SK-N-SH (cell line): Measurements from ENCODE around the gene ZNF837. TPM values are rescaled to one million over a fixed set of nuclear protein-coding genes. Genes with fewer than 3 reads are reported as not detected.

Experiments
- CTCF ChIA-PET: fragments of 300-600, 350-600 bp; formaldehyde crosslinking; extraction: SDS; loops from one replicate; lab custom pipeline; 2021; lab: Yijun Ruan, JAX
- POLR2A ChIA-PET: fragments of 350-600 bp; sonication (Branson Sonifier 250); formaldehyde crosslinking; extraction: SDS; loops from one replicate; lab custom pipeline; 2020; ENCODE audit warnings: antibody characterized with exemption, inconsistent platforms; lab: Yijun Ruan, JAX
- DNase-seq: peaks from one replicate; pipeline ENCODE4 v3.0.0; 2012
- H2AFZ ChIP-seq: fragments of 200-600 bp; sonication (generic); 2 replicates; pipeline ENCODE4 v1.8.1; 2016; ENCODE audit warnings: antibody characterized with exemption, mild to moderate bottlenecking, low read depth
- H3F3A ChIP-seq: fragments of 200-600 bp; sonication (generic); replicated peaks from 2 replicates; pipeline ENCODE3; 2016; ENCODE audit warnings: antibody characterized with exemption, mild to moderate bottlenecking; ENCODE audit not compliant: insufficient read depth
- H3K27ac ChIP-seq, 2 experiments: fragments of 200-500 bp in 1 of 2; fragments of 200-600 bp in 1 of 2; sonication (Bioruptor generic) in 1 of 2; sonication (generic), shearing (Covaris generic) in 1 of 2; 2 replicates each; pipeline versions ENCODE4 v1.5.1 to v1.6.1; 2014 to 2016; ENCODE audit warnings: low read depth in 2 of 2, inconsistent platforms in 1 of 2, low read length in 1 of 2, mild to moderate bottlenecking in 1 of 2, mixed read lengths in 1 of 2
- H3K27me3 ChIP-seq: fragments of 200-600 bp; sonication (generic), shearing (Covaris generic); 2 replicates; pipeline ENCODE4 v1.6.1; 2016; ENCODE audit warnings: mixed run types; ENCODE audit not compliant: insufficient read depth
- H3K36me3 ChIP-seq, 2 experiments: fragments of 200-500 bp in 1 of 2; fragments of 200-600 bp in 1 of 2; sonication (Bioruptor generic) in 1 of 2; sonication (generic) in 1 of 2; replicated peaks in 1 of 2; 2 replicates each; pipeline versions ENCODE3 to v1.5.1; 2014 to 2016; ENCODE audit warnings: low read length in 1 of 2, mild to moderate bottlenecking in 1 of 2; ENCODE audit not compliant: insufficient read depth in 2 of 2, control insufficient read depth in 1 of 2
- H3K4me1 ChIP-seq, 2 experiments: fragments of 200-500 bp in 1 of 2; fragments of 200-600 bp in 1 of 2; sonication (Bioruptor generic) in 1 of 2; sonication (generic), shearing (Covaris generic) in 1 of 2; 2 replicates each; pipeline versions ENCODE4 v1.5.1 to v1.6.1; 2014 to 2016; ENCODE audit warnings: low read depth in 1 of 2, low read length in 1 of 2, mixed run types in 1 of 2; ENCODE audit not compliant: insufficient read depth in 2 of 2, control insufficient read depth in 1 of 2
- H3K4me2 ChIP-seq: fragments of 200-600 bp; sonication (generic), shearing (Covaris generic); 2 replicates; pipeline ENCODE4 v1.6.1; 2017; ENCODE audit warnings: mixed run types
- H3K4me3 ChIP-seq, 2 experiments: fragments of 200-500 bp in 1 of 2; fragments of 200-600 bp in 1 of 2; sonication (Bioruptor generic) in 1 of 2; sonication (generic), shearing (Covaris generic) in 1 of 2; 2 replicates each; pipeline versions ENCODE4 v1.5.1 to v1.8.1; 2014 to 2016; ENCODE audit warnings: low read depth in 2 of 2, inconsistent platforms in 1 of 2, low read length in 1 of 2, mild to moderate bottlenecking in 1 of 2, mixed read lengths in 1 of 2, moderate library complexity in 1 of 2
- H3K79me2 ChIP-seq: fragments of 200-600 bp; sonication (generic); 2 replicates; pipeline ENCODE4 v1.8.1; 2017; ENCODE audit warnings: mild to moderate bottlenecking; ENCODE audit not compliant: insufficient read depth
- H3K9ac ChIP-seq: fragments of 200-600 bp; sonication (generic); 2 replicates; pipeline ENCODE4 v1.6.1; 2017; ENCODE audit warnings: mixed run types
- H3K9me2 ChIP-seq: fragments of 200-600 bp; sonication (generic); 2 replicates; pipeline ENCODE4 v1.6.1; 2017; ENCODE audit warnings: mixed run types
- H3K9me3 ChIP-seq: fragments of 200-600 bp; sonication (generic); 2 replicates; pipeline ENCODE4 v1.6.1; 2017; ENCODE audit warnings: mixed run types, mild to moderate bottlenecking, moderate library complexity
- H4K20me1 ChIP-seq: fragments of 200-600 bp; sonication (generic); 2 replicates; pipeline ENCODE4 v1.6.1; 2017; ENCODE audit warnings: mild to moderate bottlenecking, mixed run types; ENCODE audit not compliant: insufficient read depth
- CHD2 ChIP-seq: fragments of 150-350 bp; IDR thresholded peaks from 2 replicates; pipeline ENCODE4 v1.6.1; 2018; ENCODE audit warnings: low read length; ENCODE audit not compliant: partially characterized antibody
- ELF1 ChIP-seq: IDR thresholded peaks from 2 replicates; pipeline ENCODE4 v1.4.0; 2012
- EP300 ChIP-seq, 2 experiments: IDR thresholded peaks; 2 replicates each; pipeline versions ENCODE4 v1.4.0 to v1.6.1; 2012; ENCODE audit warnings: borderline replicate concordance in 1 of 2, low read depth in 1 of 2, low read length in 1 of 2
- EZH2phosphoT487 ChIP-seq: fragments of 200-600 bp; sonication (generic); IDR thresholded peaks from 2 replicates; pipeline ENCODE4 v1.6.1; 2017; ENCODE audit warnings: low read depth, mixed run types, mild to moderate bottlenecking, antibody characterized with exemption, moderate library complexity, borderline replicate concordance
- FOXJ3 ChIP-seq: sonication (generic); formaldehyde crosslinking; IDR thresholded peaks from 2 replicates; pipeline ENCODE4 v1.5.1; 2020; ENCODE audit warnings: mild to moderate bottlenecking, missing genetic modification reagents
- RAD21 ChIP-seq: IDR thresholded peaks from 2 replicates; pipeline ENCODE4 v1.6.1; 2012; ENCODE audit warnings: mild to moderate bottlenecking, low read length
- RCOR1 ChIP-seq: fragments of 150-350 bp; IDR thresholded peaks from 2 replicates; pipeline ENCODE4 v1.6.1; 2017; ENCODE audit warnings: antibody characterized with exemption, low read length
- RFX5 ChIP-seq: IDR thresholded peaks from 2 replicates; pipeline ENCODE4 v1.6.1; 2012; ENCODE audit warnings: mild to moderate bottlenecking, improper control_type of control experiment, low read length
- RXRA ChIP-seq: IDR thresholded peaks from 2 replicates; pipeline ENCODE4 v1.4.0; 2012; ENCODE audit warnings: low read depth, mild to moderate bottlenecking, borderline replicate concordance
- TAF1 ChIP-seq: IDR thresholded peaks from 2 replicates; pipeline ENCODE4 v1.6.1; 2012; ENCODE audit warnings: low read depth, mild to moderate bottlenecking, low read length, moderate library complexity, borderline replicate concordance
- TCF12 ChIP-seq: IDR thresholded peaks from 2 replicates; pipeline ENCODE4 v1.4.0; 2012
- WGBS: methylation state at CpG from one replicate; pipeline ENCODE4 v1.1.6; 2017; ENCODE audit warnings: low lambda C conversion rate; 5-methylcytosine and 5-hydroxymethylcytosine counted together
- polyA plus RNA-seq, 3 experiments: library from polyadenylated mRNA; depleted of rRNA; stranded (reverse); fragments of >200 nt; gene quantifications; 2 replicates each; pipeline ENCODE4 v1.2.3, GENCODE V29; 2012
- TF ChIP-seq, protein P1 (sequence below): fragments of 200-600 bp; sonication (generic); IDR thresholded peaks from 2 replicates; pipeline ENCODE4 v1.6.1; 2017; ENCODE audit warnings: antibody characterized with exemption, mild to moderate bottlenecking, moderate library complexity
- TF ChIP-seq, protein P2 (sequence below): IDR thresholded peaks from 2 replicates; pipeline ENCODE4 v1.4.0; 2012; ENCODE audit warnings: low read depth
- TF ChIP-seq, protein P3 (sequence below): IDR thresholded peaks from 2 replicates; pipeline ENCODE4 v1.6.1; 2012; ENCODE audit warnings: mild to moderate bottlenecking, low read depth, low read length, moderate library complexity

ZNF837 gene
- polyA plus RNA-seq, 1 of the 3 experiments (the other 2 are of a cell fraction), result 1.6 TPM

GRCh38 chr19:58387338-58388174 lies 6.7 kb upstream of the ZNF837 start:
- ChIA-PET POLR2A (interaction anchor here (0.9 to 1.6 kb wide), 5 partner anchors 11 to 132 kb away, joined by 3 to 5 read pairs (median 4); partner anchors contain the start of genes ZBTB45 and ZNF497), CTCF (interaction anchor here (0.6 to 0.8 kb wide), 2 partner anchors 61 to 774 kb away, joined by 3 read pairs; partner anchors contain the start of gene ZSCAN22)
- peaks cover 21 to 38% of the 10 kb centered on the region in 2 experiments for H3K36me3 ChIP-seq
- H3K4me1 ChIP-seq, result peaks cover 16 to 25% of the 10 kb centered on the region in 2 experiments; a peak in 3 of 4 replicates
- peak overlapping the region; percentile 72 to 95; a peak in 3 of 4 replicates for H3K27ac ChIP-seq
- H3K79me2 ChIP-seq, result peaks cover 70% of the 10 kb centered on the region
- DNase-seq, result peak; percentile 56
- under 1% methylated on average over 32 of the region's 39 CpGs for WGBS
- H3K9ac ChIP-seq, result peak overlapping the region; percentile 91
- peak overlapping the region; percentile 85 for H3K4me2 ChIP-seq
- TF ChIP-seq ELF1 (no peak), RAD21 (peak; percentile 40)
- TF ChIP-seq, protein P1, sequence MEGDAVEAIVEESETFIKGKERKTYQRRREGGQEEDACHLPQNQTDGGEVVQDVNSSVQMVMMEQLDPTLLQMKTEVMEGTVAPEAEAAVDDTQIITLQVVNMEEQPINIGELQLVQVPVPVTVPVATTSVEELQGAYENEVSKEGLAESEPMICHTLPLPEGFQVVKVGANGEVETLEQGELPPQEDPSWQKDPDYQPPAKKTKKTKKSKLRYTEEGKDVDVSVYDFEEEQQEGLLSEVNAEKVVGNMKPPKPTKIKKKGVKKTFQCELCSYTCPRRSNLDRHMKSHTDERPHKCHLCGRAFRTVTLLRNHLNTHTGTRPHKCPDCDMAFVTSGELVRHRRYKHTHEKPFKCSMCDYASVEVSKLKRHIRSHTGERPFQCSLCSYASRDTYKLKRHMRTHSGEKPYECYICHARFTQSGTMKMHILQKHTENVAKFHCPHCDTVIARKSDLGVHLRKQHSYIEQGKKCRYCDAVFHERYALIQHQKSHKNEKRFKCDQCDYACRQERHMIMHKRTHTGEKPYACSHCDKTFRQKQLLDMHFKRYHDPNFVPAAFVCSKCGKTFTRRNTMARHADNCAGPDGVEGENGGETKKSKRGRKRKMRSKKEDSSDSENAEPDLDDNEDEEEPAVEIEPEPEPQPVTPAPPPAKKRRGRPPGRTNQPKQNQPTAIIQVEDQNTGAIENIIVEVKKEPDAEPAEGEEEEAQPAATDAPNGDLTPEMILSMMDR, result peak; percentile 26; the same call in 1 of the 2 replicates
- H3F3A ChIP-seq, result peaks cover 18% of the 10 kb centered on the region
- H2AFZ ChIP-seq, result 0 out of 2 replicates have a peak overlapping the region, but pooled peaks have one; percentile 10
- H4K20me1 ChIP-seq, result peaks cover 38% of the 10 kb centered on the region
- H3K9me3 ChIP-seq, result no peaks in the 10 kb centered on the region
- no peaks in the 10 kb centered on the region for H3K9me2 ChIP-seq
- no peaks in the 10 kb centered on the region for H3K27me3 ChIP-seq
- H3K4me3 ChIP-seq, result peak overlapping the region; percentile 87 to 92

DNA sequence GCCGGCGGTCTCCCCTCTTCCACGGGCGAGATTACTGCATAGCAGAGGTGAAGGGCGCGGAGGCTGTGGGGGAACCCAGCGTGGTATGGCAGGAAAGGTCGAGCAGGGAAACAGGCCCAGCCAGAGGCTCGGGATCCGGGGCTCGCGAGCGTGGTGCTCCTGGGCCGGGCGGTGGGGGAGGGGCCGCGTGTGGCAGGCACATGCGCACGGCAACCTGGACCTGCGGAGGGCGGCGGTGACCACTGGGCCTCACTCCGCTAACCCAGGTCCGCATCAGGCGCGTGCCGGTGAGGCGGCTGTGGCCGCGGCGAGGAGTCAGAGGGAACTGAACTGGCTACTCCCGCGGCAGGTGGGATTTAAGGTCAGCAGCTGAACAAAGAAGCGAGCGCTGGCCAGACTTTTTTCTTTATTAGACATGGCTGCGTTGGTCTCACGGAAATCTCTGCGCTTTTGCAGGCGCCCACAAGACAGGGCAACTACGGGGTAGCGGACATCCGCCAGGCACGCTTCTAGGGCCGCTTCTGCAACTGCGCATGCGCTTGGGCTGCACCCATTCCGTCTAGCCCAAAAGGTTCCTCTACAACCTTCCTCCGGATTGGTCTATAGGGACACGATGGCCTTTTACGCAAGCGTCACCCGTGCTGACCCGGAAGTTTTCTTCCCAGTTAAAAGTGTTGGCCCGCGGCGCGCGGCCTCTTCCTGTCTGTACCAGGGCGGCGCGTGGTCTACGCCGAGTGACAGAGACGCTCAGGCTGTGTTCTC lies 5.9 kb upstream of the ZNF837 start, which contains the start of gene RPS5:
Gene RPS5, plus strand, starts transcription at position 694 of the 762 bp plus-strand sequence. CDS start 869 bp downstream, outside the sequence.
- peak within 1 kb of the TSS; percentile 95 to 99 for H3K27ac ChIP-seq
- peak within 1 kb of the TSS; percentile 87 to 92 for H3K4me3 ChIP-seq
- H3K9ac ChIP-seq, result peak within 1 kb of the TSS; percentile 91
- POLR2A ChIA-PET, result interaction anchor here (1.3 to 2.1 kb wide), 3 partner anchors 24 to 133 kb away, joined by 3 to 6 read pairs (median 4); partner anchors contain the start of genes ZBTB45 and ZNF497
- peak within 1 kb of the TSS; percentile 66; the same call in 1 of the 2 replicates for H2AFZ ChIP-seq
- H4K20me1 ChIP-seq, result peaks cover 31% of the 10 kb centered on the region
- H3K9me3 ChIP-seq, result no peaks in the 10 kb centered on the region
- H3F3A ChIP-seq, result peaks cover 12% of the 10 kb centered on the region
- H3K4me1 ChIP-seq, result peaks cover 21 to 30% of the 10 kb centered on the region in 2 experiments; a peak in 3 of 4 replicates
- no peaks in the 10 kb centered on the region for H3K27me3 ChIP-seq
- H3K4me2 ChIP-seq, result peak within 1 kb of the TSS; percentile 85
- no peaks in the 10 kb centered on the region for H3K9me2 ChIP-seq
- CTCF ChIA-PET, result interaction anchor here (0.8 kb wide), 1 partner anchor 60 kb away, joined by 3 read pairs; the partner anchor contains the start of gene ZSCAN22
- peak; percentile 98 for DNase-seq
- H3K36me3 ChIP-seq, result peaks cover 20 to 36% of the 10 kb centered on the region in 2 experiments
- peaks cover 70% of the 10 kb centered on the region for H3K79me2 ChIP-seq
- WGBS, result 0% methylated on average over 29 of the region's 64 CpGs
- TF ChIP-seq, protein P2, sequence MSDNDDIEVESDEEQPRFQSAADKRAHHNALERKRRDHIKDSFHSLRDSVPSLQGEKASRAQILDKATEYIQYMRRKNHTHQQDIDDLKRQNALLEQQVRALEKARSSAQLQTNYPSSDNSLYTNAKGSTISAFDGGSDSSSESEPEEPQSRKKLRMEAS, result peak; percentile 96
- peak; percentile 90 for TF ChIP-seq CHD2
- TF ChIP-seq RCOR1, result no peak
- no peak for TF ChIP-seq RAD21
- no peak for TF ChIP-seq RXRA
- TF ChIP-seq, protein P3, sequence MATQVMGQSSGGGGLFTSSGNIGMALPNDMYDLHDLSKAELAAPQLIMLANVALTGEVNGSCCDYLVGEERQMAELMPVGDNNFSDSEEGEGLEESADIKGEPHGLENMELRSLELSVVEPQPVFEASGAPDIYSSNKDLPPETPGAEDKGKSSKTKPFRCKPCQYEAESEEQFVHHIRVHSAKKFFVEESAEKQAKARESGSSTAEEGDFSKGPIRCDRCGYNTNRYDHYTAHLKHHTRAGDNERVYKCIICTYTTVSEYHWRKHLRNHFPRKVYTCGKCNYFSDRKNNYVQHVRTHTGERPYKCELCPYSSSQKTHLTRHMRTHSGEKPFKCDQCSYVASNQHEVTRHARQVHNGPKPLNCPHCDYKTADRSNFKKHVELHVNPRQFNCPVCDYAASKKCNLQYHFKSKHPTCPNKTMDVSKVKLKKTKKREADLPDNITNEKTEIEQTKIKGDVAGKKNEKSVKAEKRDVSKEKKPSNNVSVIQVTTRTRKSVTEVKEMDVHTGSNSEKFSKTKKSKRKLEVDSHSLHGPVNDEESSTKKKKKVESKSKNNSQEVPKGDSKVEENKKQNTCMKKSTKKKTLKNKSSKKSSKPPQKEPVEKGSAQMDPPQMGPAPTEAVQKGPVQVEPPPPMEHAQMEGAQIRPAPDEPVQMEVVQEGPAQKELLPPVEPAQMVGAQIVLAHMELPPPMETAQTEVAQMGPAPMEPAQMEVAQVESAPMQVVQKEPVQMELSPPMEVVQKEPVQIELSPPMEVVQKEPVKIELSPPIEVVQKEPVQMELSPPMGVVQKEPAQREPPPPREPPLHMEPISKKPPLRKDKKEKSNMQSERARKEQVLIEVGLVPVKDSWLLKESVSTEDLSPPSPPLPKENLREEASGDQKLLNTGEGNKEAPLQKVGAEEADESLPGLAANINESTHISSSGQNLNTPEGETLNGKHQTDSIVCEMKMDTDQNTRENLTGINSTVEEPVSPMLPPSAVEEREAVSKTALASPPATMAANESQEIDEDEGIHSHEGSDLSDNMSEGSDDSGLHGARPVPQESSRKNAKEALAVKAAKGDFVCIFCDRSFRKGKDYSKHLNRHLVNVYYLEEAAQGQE, result no peak; the same call in 1 of the 2 replicates
- no peak for TF ChIP-seq EZH2phosphoT487
- TF ChIP-seq FOXJ3 (CRISPR knock-in tag), result no peak
- TF ChIP-seq RFX5, result no peak
- TF ChIP-seq EP300 (IDR thresholded peaks at IDR 0.05; ENCODE audit: borderline replicate concordance in 1 of 2, low read depth in 1 of 2, low read length in 1 of 2), result no peak
- TF ChIP-seq, protein P1, result no peak
- peak; percentile 94 for TF ChIP-seq TAF1
- peak; percentile 39; the same call in 1 of the 2 replicates for TF ChIP-seq TCF12
